Type B pancreatic cell (in vitro differentiated cells): ENCODE data around the gene CERS1. TPM values are rescaled to one million over a fixed set of nuclear protein-coding genes. Genes with fewer than 3 reads are reported as not detected.

Source experiments
- DNase-seq: peaks from one replicate; pipeline ENCODE4 v3.0.0; 2021; ENCODE audit warnings: mixed read lengths; ENCODE audit not compliant: unreplicated experiment; ENCODE audit errors: extremely low spot score
- H3K27ac Mint-ChIP-seq: 2 replicates; pipeline ENCODE4 v1.8.0; 2021; ENCODE audit warnings: mild to moderate bottlenecking, mixed read lengths
- H3K27me3 Mint-ChIP-seq: 2 replicates; pipeline ENCODE4 v1.8.0; 2021; ENCODE audit warnings: mixed read lengths
- H3K36me3 Mint-ChIP-seq: 2 replicates; pipeline ENCODE4 v1.8.0; 2021; ENCODE audit warnings: mixed read lengths
- H3K4me1 Mint-ChIP-seq: one replicate; pipeline ENCODE4 v1.8.0; 2021; ENCODE audit warnings: mixed read lengths; ENCODE audit not compliant: unreplicated experiment
- H3K4me3 Mint-ChIP-seq: 2 replicates; pipeline ENCODE4 v1.8.0; 2021; ENCODE audit warnings: mild to moderate bottlenecking, mixed read lengths
- H3K9me3 Mint-ChIP-seq: 2 replicates; pipeline ENCODE4 v1.8.0; 2021; ENCODE audit warnings: mixed read lengths
- total RNA-seq: library from RNA; stranded (reverse); gene quantifications from 2 replicates; pipeline ENCODE4 v1.2.1, GENCODE V29; 2021; ENCODE audit warnings: low replicate concordance
- TF ChIP-seq, protein P1 (sequence below): fragments of 200-600 bp; sonication (generic); conservative IDR thresholded peaks from 2 replicates; pipeline ENCODE4 v1.5.0; 2021; ENCODE audit warnings: antibody characterized with exemption, mild to moderate bottlenecking

The CERS1 gene
- total RNA-seq, 1 donor from 2014 or later: 14.8 TPM

DNA sequence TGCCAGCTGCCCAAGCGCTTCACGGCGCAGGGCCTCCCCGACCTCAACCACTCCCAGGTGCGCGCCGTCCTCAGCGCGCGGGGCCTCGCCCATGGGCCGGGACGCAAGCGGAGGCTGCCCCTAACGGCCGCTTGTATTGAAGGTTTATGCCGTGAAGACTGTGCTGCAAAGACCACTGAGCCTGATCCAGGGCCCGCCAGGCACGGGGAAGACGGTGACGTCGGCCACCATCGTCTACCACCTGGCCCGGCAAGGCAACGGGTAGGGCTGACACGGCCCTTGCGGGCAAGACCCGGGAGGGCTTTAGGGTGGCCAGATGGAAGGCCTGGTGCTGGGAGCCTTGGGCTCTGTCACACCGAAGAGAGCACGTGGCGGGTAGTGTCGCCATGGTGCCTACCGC, 41.0 kb downstream of the CERS1 start:
- TF ChIP-seq, protein P1, sequence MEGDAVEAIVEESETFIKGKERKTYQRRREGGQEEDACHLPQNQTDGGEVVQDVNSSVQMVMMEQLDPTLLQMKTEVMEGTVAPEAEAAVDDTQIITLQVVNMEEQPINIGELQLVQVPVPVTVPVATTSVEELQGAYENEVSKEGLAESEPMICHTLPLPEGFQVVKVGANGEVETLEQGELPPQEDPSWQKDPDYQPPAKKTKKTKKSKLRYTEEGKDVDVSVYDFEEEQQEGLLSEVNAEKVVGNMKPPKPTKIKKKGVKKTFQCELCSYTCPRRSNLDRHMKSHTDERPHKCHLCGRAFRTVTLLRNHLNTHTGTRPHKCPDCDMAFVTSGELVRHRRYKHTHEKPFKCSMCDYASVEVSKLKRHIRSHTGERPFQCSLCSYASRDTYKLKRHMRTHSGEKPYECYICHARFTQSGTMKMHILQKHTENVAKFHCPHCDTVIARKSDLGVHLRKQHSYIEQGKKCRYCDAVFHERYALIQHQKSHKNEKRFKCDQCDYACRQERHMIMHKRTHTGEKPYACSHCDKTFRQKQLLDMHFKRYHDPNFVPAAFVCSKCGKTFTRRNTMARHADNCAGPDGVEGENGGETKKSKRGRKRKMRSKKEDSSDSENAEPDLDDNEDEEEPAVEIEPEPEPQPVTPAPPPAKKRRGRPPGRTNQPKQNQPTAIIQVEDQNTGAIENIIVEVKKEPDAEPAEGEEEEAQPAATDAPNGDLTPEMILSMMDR: no peak
- peaks cover 7% of the 10 kb centered on the region for H3K36me3 Mint-ChIP-seq
- H3K4me1 Mint-ChIP-seq: peaks cover 14% of the 10 kb centered on the region
- H3K9me3 Mint-ChIP-seq: no peaks in the 10 kb centered on the region
- DNase-seq: no peak
- no peak overlapping the region for H3K4me3 Mint-ChIP-seq
- no peaks in the 10 kb centered on the region for H3K27me3 Mint-ChIP-seq
- no peak overlapping the region for H3K27ac Mint-ChIP-seq

DNA sequence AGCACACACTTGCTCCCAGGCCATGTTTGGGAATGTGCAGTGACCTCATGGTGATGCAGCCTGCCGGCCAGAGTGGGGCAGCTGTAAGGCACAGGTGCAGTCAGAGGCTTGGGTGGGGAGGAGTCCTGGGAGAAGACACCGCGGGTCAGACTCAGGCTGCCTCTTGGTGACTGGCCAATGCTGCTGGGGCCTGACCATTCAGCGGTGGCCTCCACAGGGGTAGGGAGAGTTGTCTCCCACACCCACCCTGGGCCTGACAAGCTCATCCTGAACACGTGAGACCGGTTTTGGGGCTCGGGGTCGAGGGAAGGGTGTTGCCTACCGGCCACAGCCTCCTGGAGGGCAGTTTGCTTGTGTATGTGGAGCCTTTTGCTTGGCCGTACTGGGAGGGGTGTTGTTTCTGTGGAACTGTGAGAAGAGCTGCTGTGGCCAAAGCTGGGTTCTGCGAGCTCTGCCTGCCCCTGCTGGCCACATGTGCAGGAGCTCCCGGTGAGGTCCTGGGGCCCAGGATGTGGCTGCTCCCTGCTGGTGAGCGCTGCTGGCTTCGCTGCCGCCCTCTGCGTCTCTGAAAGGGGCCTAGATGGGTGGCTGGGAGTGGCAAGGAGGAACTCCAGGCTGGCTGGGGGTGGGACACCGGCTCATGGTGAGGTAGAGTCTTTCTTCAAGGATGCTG, 42.1 kb downstream of the CERS1 start:
- Mint-ChIP-seq H3K4me3 (no peak overlapping the region), H3K4me1 (peaks cover 24% of the 10 kb centered on the region), H3K36me3 (peaks cover 7% of the 10 kb centered on the region), H3K9me3 (no peaks in the 10 kb centered on the region), H3K27ac (no peak overlapping the region), H3K27me3 (no peaks in the 10 kb centered on the region)
- TF ChIP-seq, protein P1: no peak
- no peak for DNase-seq

DNA sequence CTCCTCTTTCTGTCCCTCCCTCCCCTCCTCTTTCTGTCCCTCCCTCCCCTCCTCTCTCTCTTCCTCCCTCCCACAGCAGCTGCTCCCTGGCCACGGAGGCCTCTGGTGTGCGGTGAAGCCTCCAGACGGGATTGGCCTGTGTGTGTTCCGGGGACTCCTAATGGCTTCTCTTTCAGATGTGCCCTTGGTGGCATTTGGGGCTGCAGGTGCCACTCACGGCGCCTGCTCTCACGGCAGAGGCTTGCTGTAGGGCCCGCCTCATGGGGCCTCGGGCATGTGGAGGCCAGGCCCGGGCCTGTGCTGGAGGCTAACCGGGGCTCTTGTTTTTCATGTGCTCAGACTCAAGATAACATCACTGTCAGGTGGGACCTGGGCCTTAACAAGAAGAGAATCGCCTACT, 43.3 kb downstream of the CERS1 start:
- TF ChIP-seq, protein P1: no peak
- Mint-ChIP-seq H3K4me3 (no peak overlapping the region), H3K4me1 (peaks cover 34% of the 10 kb centered on the region), H3K27me3 (no peaks in the 10 kb centered on the region), H3K9me3 (no peaks in the 10 kb centered on the region), H3K27ac (no peak overlapping the region), H3K36me3 (peaks cover 7% of the 10 kb centered on the region)
- no peak for DNase-seq

DNA sequence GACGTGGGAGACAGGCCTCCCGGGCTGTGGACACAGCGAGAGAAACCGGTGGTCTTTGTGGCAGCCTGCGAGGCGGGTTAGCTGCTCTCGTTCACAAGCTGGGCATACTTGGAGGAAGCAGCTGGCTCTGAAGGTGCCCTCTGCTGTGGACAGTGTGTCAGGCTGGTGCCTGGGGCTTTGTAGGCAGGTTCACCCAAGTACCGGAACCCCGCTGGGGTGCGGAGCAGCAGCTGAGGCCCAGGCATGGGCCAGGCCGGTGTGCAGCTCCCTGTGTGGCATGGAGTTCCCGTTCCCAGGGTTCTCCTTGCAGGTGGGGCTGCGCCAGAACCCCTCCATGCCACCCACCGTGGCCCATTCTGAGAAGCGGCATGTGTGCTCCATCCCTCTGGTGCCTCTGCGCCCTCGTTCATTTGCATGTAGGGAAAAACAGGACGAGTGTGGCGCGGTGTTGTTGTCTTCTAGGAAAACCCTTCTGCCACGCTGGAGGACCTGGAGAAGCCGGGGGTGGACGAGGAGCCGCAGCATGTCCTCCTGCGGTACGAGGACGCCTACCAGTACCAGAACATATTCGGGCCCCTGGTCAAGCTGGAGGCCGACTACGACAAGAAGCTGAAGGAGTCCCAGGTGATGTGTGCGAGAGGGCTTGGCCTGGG, 44.2 kb downstream of the CERS1 start:
- TF ChIP-seq, protein P1: no peak
- Mint-ChIP-seq H3K36me3 (peaks cover 7% of the 10 kb centered on the region), H3K27ac (no peak overlapping the region), H3K4me1 (peaks cover 42% of the 10 kb centered on the region), H3K27me3 (no peaks in the 10 kb centered on the region), H3K9me3 (no peaks in the 10 kb centered on the region), H3K4me3 (no peak overlapping the region)
- no peak for DNase-seq

DNA sequence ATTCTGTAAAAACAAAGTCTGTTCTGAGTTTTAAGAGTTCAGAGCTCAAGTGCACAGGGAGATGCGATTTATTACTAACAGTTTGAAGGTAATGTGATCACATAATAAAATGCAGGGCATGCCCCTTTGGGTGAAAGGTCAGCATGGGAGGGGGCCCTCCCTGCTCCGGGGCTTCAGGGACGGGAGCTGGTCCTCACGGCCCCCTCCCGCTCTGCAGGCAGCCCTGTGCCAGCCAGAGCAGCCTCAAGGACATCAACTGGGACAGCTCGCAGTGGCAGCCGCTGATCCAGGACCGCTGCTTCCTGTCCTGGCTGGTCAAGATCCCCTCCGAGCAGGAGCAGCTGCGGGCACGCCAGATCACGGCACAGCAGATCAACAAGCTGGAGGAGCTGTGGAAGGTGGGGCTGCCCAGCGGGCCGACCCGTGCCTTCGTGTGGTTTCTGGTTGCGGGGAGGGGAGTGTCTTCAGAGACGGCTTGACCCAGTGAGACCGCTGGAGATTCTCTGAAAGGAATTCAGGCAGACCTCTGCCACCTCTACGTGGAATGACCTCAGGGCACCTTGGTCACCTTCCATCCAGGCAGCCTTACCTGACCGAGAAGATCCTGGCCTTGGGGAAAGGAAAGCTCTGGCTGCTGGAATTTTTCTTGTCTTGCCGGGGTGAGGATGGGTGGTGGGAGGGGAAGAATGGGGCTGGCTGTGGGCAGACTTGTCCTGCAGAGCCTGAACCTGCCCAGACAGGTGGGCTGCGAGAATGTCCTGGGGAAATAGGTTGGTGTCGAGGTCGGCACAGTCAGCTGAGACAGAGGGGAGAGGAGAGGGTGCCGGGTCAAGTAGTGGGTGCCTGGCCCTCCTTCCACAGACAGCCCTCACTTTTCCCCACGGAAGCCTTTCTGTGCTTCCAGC, 45.2 kb downstream of the CERS1 start:
- peaks cover 7% of the 10 kb centered on the region for H3K36me3 Mint-ChIP-seq
- peaks cover 50% of the 10 kb centered on the region for H3K4me1 Mint-ChIP-seq
- no peak for DNase-seq
- TF ChIP-seq, protein P1: no peak
- no peak overlapping the region for H3K27ac Mint-ChIP-seq
- peak overlapping the region; percentile 49 for H3K4me3 Mint-ChIP-seq
- no peaks in the 10 kb centered on the region for H3K9me3 Mint-ChIP-seq
- H3K27me3 Mint-ChIP-seq: no peaks in the 10 kb centered on the region
